Stomach (tissue), 4 donors: Measurements from ENCODE around the gene TOX2.

Experiments
- POLR2A ChIP-seq, 4 donors: fragments of 450-650 bp; IDR thresholded peaks; one replicate each; pipeline ENCODE4 v1.6.1; 2016; ENCODE audit warnings: antibody characterized with exemption in 4 of 4, control low read depth in 2 of 4, mild to moderate bottlenecking in 1 of 4, moderate library complexity in 1 of 4
- TF ChIP-seq, protein P1 (sequence below), 7 experiments: fragments of 450-650 bp in 4 of 7; fragments of 200-600 bp in 3 of 7; sonication (generic) in 3 of 7; IDR thresholded peaks; one replicate each; pipeline ENCODE4 v1.5.1; 2016 to 2019; ENCODE audit warnings: antibody characterized with exemption in 7 of 7, control low read depth in 2 of 7, mild to moderate bottlenecking in 1 of 7

- TF ChIP-seq, protein P1, sequence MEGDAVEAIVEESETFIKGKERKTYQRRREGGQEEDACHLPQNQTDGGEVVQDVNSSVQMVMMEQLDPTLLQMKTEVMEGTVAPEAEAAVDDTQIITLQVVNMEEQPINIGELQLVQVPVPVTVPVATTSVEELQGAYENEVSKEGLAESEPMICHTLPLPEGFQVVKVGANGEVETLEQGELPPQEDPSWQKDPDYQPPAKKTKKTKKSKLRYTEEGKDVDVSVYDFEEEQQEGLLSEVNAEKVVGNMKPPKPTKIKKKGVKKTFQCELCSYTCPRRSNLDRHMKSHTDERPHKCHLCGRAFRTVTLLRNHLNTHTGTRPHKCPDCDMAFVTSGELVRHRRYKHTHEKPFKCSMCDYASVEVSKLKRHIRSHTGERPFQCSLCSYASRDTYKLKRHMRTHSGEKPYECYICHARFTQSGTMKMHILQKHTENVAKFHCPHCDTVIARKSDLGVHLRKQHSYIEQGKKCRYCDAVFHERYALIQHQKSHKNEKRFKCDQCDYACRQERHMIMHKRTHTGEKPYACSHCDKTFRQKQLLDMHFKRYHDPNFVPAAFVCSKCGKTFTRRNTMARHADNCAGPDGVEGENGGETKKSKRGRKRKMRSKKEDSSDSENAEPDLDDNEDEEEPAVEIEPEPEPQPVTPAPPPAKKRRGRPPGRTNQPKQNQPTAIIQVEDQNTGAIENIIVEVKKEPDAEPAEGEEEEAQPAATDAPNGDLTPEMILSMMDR (IDR thresholded peaks at IDR 0.05): no peak
- no peak for TF ChIP-seq POLR2A (IDR thresholded peaks at IDR 0.05)
Measured at GRCh38 chr20:44065401-44066340, 151.0 kb downstream of the TOX2 start.
